Measurements from ENCODE around the gene SYT4.

DNA sequence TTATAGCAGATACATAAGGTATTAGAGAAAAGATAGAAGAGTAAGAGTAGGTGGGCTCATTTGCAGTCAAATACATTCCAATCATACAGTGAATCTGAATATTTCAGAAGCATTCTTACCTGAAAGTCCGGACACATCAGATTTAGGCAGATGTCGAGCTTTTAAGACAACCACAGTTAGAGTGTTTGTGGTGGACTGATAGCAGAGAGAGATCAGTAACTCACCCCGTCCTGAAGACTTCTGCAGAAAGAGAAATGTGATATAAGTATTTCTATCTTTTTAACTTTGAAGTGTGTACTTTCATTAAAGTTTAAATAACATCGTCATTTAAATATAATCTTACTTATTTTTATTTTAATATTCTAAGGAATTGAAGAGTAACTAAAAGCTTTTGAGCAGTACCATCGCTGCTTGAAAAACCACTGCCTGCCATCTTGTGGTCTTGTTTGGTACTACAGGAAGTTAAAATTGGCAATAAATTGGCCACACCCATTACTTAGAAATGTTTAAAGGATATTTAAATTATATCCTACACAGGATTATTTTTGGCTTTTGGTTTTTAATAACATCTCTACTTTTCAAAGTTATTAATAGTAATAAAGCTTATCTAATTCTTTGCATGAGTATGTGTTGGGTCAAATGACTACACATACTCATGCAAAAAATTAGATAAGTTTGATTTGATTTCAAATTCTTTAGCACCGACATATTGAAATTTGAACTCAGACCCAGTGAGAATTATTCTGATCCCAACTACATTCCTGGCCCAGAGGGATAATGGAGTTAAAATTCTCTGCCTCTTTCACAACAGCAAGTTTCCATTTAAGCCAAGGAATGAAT, 5.5 kb downstream of the SYT4 start:
- TF ChIP-seq, protein P1, sequence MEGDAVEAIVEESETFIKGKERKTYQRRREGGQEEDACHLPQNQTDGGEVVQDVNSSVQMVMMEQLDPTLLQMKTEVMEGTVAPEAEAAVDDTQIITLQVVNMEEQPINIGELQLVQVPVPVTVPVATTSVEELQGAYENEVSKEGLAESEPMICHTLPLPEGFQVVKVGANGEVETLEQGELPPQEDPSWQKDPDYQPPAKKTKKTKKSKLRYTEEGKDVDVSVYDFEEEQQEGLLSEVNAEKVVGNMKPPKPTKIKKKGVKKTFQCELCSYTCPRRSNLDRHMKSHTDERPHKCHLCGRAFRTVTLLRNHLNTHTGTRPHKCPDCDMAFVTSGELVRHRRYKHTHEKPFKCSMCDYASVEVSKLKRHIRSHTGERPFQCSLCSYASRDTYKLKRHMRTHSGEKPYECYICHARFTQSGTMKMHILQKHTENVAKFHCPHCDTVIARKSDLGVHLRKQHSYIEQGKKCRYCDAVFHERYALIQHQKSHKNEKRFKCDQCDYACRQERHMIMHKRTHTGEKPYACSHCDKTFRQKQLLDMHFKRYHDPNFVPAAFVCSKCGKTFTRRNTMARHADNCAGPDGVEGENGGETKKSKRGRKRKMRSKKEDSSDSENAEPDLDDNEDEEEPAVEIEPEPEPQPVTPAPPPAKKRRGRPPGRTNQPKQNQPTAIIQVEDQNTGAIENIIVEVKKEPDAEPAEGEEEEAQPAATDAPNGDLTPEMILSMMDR (IDR thresholded peaks at IDR 0.05): peak; percentile 85
- TF ChIP-seq ZFX (IDR thresholded peaks at IDR 0.05; ENCODE audit: borderline replicate concordance): no peak
